Astrocyte (in vitro differentiated cells and primary cell): ENCODE data around the gene MRPL1. TPM values are rescaled to one million over a fixed set of nuclear protein-coding genes. Genes with fewer than 3 reads are reported as not detected.
A peak's percentile ranks its signal among the peaks of the same experiment; 100 is the strongest.

Source experiments
- DNase-seq: peaks from one replicate; pipeline ENCODE4 v3.0.0-alpha.2; 2010; ENCODE audit warnings: low read depth
- FAIRE-seq: peaks from 2 replicates; lab custom pipeline; 2011; peaks lifted over from hg19 to GRCh38; lab: Jason Lieb, UNC
- H2AFZ ChIP-seq: 2 replicates; pipeline ENCODE4 v1.6.0; 2012; ENCODE audit warnings: low read depth, low read length, inconsistent platforms
- H3K27ac ChIP-seq: 2 replicates; pipeline ENCODE4 v1.5.1; 2011; ENCODE audit warnings: low read depth, low read length, inconsistent platforms
- H3K27me3 ChIP-seq: 2 replicates; pipeline ENCODE4 v1.6.0; 2011; ENCODE audit warnings: low read length, inconsistent platforms; ENCODE audit not compliant: insufficient read depth
- H3K36me3 ChIP-seq: 2 replicates; pipeline ENCODE4 v1.5.1; 2011; ENCODE audit warnings: low read length, inconsistent platforms; ENCODE audit not compliant: insufficient read depth
- H3K4me1 ChIP-seq: 2 replicates; pipeline ENCODE4 v1.5.1; 2011; ENCODE audit warnings: low read length, inconsistent platforms; ENCODE audit not compliant: insufficient read depth
- H3K4me2 ChIP-seq: 2 replicates; pipeline ENCODE4 v1.6.0; 2012; ENCODE audit warnings: low read length, inconsistent platforms
- H3K4me3 ChIP-seq: 2 replicates; pipeline ENCODE4 v1.5.1; 2011; ENCODE audit warnings: low read depth, mild to moderate bottlenecking, low read length, inconsistent platforms; ENCODE audit not compliant: insufficient read depth
- H3K79me2 ChIP-seq: 2 replicates; pipeline ENCODE4 v1.6.0; 2012; ENCODE audit warnings: mild to moderate bottlenecking, low read length, inconsistent platforms; ENCODE audit not compliant: insufficient read depth
- H3K9ac ChIP-seq: 2 replicates; pipeline ENCODE4 v1.6.0; 2012; ENCODE audit warnings: mild to moderate bottlenecking, low read length, inconsistent platforms
- H3K9me3 ChIP-seq: 2 replicates; pipeline ENCODE4 v1.5.1; 2012; ENCODE audit warnings: low read depth, mild to moderate bottlenecking, low read length, inconsistent platforms; ENCODE audit not compliant: insufficient read depth
- H4K20me1 ChIP-seq: 2 replicates; pipeline ENCODE4 v1.6.0; 2012; ENCODE audit warnings: low read length, inconsistent platforms; ENCODE audit not compliant: insufficient read depth
- H3K27ac Mint-ChIP-seq: one replicate; pipeline ENCODE4 v1.8.0; 2021; ENCODE audit warnings: mild to moderate bottlenecking, mixed read lengths; ENCODE audit not compliant: unreplicated experiment
- H3K27me3 Mint-ChIP-seq: one replicate; pipeline ENCODE4 v1.8.0; 2021; ENCODE audit warnings: low read depth, mixed read lengths; ENCODE audit not compliant: unreplicated experiment
- H3K36me3 Mint-ChIP-seq: one replicate; pipeline ENCODE4 v1.8.0; 2021; ENCODE audit warnings: low read depth, mixed read lengths; ENCODE audit not compliant: unreplicated experiment
- H3K4me1 Mint-ChIP-seq: one replicate; pipeline ENCODE4 v1.8.0; 2021; ENCODE audit warnings: low read depth, mixed read lengths; ENCODE audit not compliant: unreplicated experiment
- H3K4me3 Mint-ChIP-seq: one replicate; pipeline ENCODE4 v1.8.0; 2021; ENCODE audit warnings: mild to moderate bottlenecking, moderate library complexity, mixed read lengths; ENCODE audit not compliant: unreplicated experiment
- H3K9me3 Mint-ChIP-seq: one replicate; pipeline ENCODE4 v1.8.0; 2021; ENCODE audit warnings: mild to moderate bottlenecking, mixed read lengths; ENCODE audit not compliant: unreplicated experiment
- EZH2 ChIP-seq: IDR thresholded peaks from 2 replicates; pipeline ENCODE4 v1.6.1; 2012; ENCODE audit warnings: mild to moderate bottlenecking, low read length, inconsistent platforms; ENCODE audit not compliant: insufficient read depth
- total RNA-seq: library from RNA; stranded (reverse); gene quantifications from 2 replicates; pipeline ENCODE4 v1.2.1, GENCODE V29; 2021
- TF ChIP-seq, protein P1 (sequence below): IDR thresholded peaks from 2 replicates; pipeline ENCODE4 v1.5.1; 2011; ENCODE audit warnings: low read depth, mild to moderate bottlenecking, inconsistent platforms, low read length, moderate library complexity; ENCODE audit not compliant: insufficient read depth

The MRPL1 gene
- total RNA-seq, 1 donor from 2014 or later: 33.2 TPM

DNA sequence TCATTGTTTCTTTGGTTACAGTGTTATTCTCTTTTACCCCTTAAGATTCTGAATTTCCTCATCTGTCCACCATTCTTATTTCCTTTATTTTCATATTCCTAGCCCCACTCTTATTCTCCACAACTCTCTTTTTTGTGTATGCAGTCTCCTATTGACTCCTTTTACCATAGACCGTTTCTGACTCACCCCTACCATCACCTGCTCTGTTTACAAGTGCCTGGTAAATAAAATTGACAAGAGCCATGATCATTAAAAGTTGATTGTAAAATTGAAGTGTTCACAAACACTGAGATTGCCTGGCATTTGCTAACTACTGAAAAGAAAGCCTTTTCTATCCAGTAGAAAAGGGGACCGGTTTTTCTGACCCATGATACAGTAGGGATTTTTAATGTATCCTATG lies 54.4 kb downstream of the MRPL1 start:
- H2AFZ ChIP-seq: no peak overlapping the region

DNA sequence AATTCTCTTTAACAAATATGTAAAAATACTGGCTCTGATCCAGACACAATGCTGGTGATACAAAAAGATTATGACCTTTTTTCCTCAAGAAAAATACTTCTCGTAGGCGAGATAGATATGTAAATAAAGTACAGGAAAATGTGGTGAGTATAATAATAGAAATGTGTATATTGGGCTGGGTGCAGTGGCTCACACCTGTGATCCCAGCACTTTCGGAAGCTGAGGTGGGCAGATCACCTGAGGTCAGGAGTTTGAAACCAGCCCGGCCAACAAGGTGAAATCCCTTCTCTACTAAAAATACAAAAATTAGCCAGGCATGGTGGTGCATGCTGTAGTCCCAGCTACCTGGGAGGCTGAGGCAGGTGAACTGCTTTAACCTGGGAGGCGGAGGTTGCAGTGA lies 55.0 kb downstream of the MRPL1 start:
- FAIRE-seq (no peak), DNase-seq (no peak)
- H3K9me3 ChIP-seq: no peaks in the 10 kb centered on the region
- no peaks in the 10 kb centered on the region for H3K27me3 ChIP-seq
- no peaks in the 10 kb centered on the region for H3K36me3 ChIP-seq
- Mint-ChIP-seq H3K27ac (no peak overlapping the region), H3K36me3 (no peaks in the 10 kb centered on the region), H3K4me1 (peaks cover 20% of the 10 kb centered on the region), H3K9me3 (no peaks in the 10 kb centered on the region), H3K4me3 (no peak overlapping the region), H3K27me3 (no peaks in the 10 kb centered on the region)
- H4K20me1 ChIP-seq: no peaks in the 10 kb centered on the region
- no peak overlapping the region for H3K4me3 ChIP-seq
- H3K79me2 ChIP-seq: no peaks in the 10 kb centered on the region
- TF ChIP-seq EZH2: no peak
- TF ChIP-seq, protein P1, sequence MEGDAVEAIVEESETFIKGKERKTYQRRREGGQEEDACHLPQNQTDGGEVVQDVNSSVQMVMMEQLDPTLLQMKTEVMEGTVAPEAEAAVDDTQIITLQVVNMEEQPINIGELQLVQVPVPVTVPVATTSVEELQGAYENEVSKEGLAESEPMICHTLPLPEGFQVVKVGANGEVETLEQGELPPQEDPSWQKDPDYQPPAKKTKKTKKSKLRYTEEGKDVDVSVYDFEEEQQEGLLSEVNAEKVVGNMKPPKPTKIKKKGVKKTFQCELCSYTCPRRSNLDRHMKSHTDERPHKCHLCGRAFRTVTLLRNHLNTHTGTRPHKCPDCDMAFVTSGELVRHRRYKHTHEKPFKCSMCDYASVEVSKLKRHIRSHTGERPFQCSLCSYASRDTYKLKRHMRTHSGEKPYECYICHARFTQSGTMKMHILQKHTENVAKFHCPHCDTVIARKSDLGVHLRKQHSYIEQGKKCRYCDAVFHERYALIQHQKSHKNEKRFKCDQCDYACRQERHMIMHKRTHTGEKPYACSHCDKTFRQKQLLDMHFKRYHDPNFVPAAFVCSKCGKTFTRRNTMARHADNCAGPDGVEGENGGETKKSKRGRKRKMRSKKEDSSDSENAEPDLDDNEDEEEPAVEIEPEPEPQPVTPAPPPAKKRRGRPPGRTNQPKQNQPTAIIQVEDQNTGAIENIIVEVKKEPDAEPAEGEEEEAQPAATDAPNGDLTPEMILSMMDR: no peak
- H3K4me2 ChIP-seq: no peak overlapping the region
- H3K9ac ChIP-seq: no peak overlapping the region
- H3K4me1 ChIP-seq: peaks cover 18% of the 10 kb centered on the region
- H2AFZ ChIP-seq: no peak overlapping the region
- H3K27ac ChIP-seq: no peak overlapping the region

More for the DNA sequence above, 54.4 kb downstream of the MRPL1 start:
- FAIRE-seq (no peak), DNase-seq (no peak)
- Histone ChIP-seq H3K4me2 (no peak overlapping the region), H3K4me1 (peaks cover 13% of the 10 kb centered on the region), H3K4me3 (no peak overlapping the region), H4K20me1 (no peaks in the 10 kb centered on the region), H3K27me3 (no peaks in the 10 kb centered on the region), H3K9ac (no peak overlapping the region), H3K36me3 (no peaks in the 10 kb centered on the region), H3K9me3 (no peaks in the 10 kb centered on the region), H3K79me2 (no peaks in the 10 kb centered on the region), H3K27ac (no peak overlapping the region)
- peaks cover 19% of the 10 kb centered on the region for H3K4me1 Mint-ChIP-seq
- H3K36me3 Mint-ChIP-seq: no peaks in the 10 kb centered on the region
- H3K27me3 Mint-ChIP-seq: no peaks in the 10 kb centered on the region
- H3K27ac Mint-ChIP-seq: no peak overlapping the region
- no peak overlapping the region for H3K4me3 Mint-ChIP-seq
- no peak for TF ChIP-seq EZH2
- TF ChIP-seq, protein P1: no peak
- H3K9me3 Mint-ChIP-seq: no peaks in the 10 kb centered on the region

DNA sequence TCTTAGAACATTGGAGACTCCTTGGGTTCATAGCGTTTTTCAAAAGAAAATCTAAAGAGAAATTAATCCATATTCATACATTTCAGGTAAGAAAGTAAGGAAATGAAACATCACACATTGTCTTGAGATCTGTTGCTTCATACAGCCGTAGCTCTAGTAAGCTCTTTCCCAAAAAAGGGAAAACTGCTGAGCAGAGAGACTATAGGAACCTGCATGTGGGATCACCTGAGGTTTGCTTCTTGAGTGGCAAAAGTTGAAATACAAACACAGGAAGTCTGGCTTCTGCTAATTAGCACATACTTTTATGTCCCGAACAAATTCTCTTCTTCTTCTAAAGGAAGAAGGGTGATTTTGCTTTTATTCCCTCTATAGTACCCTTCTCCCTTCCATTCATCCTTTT lies 57.7 kb downstream of the MRPL1 start:
- Mint-ChIP-seq H3K4me1 (peaks cover 20% of the 10 kb centered on the region), H3K36me3 (peaks cover 5% of the 10 kb centered on the region), H3K9me3 (peaks cover 7% of the 10 kb centered on the region), H3K27ac (peak overlapping the region; percentile 89), H3K4me3 (no peak overlapping the region), H3K27me3 (no peaks in the 10 kb centered on the region)
- no peak for DNase-seq
- H3K9me3 ChIP-seq: no peaks in the 10 kb centered on the region
- H3K27ac ChIP-seq: peak overlapping the region; percentile 81
- no peaks in the 10 kb centered on the region for H3K27me3 ChIP-seq
- peaks cover 20% of the 10 kb centered on the region for H3K4me1 ChIP-seq
- no peak overlapping the region for H3K9ac ChIP-seq
- TF ChIP-seq, protein P1: no peak
- no peak for TF ChIP-seq EZH2
- H2AFZ ChIP-seq: no peak overlapping the region
- no peak for FAIRE-seq
- no peaks in the 10 kb centered on the region for H4K20me1 ChIP-seq
- H3K4me3 ChIP-seq: no peak overlapping the region
- no peak overlapping the region for H3K4me2 ChIP-seq
- no peaks in the 10 kb centered on the region for H3K79me2 ChIP-seq
- no peaks in the 10 kb centered on the region for H3K36me3 ChIP-seq
